Erythroblast (primary cell): ENCODE data around the gene SPSB4.

Experiments
- GATA1 ChIP-seq: IDR thresholded peaks from 2 replicates; pipeline ENCODE4 v1.6.1; 2011; ENCODE audit warnings: low read depth, mild to moderate bottlenecking, control low read depth, low read length, moderate library complexity
- POLR2A ChIP-seq: IDR thresholded peaks from 2 replicates; pipeline ENCODE4 v1.6.1; 2011; ENCODE audit warnings: mild to moderate bottlenecking, low read length

GRCh38 chr3:141179983-141180382, 128.8 kb downstream of the SPSB4 start:
- TF ChIP-seq POLR2A (no peak), GATA1 (no peak)
